ENCODE data around the gene TXNL1.

TXNL1 gene

DNA sequence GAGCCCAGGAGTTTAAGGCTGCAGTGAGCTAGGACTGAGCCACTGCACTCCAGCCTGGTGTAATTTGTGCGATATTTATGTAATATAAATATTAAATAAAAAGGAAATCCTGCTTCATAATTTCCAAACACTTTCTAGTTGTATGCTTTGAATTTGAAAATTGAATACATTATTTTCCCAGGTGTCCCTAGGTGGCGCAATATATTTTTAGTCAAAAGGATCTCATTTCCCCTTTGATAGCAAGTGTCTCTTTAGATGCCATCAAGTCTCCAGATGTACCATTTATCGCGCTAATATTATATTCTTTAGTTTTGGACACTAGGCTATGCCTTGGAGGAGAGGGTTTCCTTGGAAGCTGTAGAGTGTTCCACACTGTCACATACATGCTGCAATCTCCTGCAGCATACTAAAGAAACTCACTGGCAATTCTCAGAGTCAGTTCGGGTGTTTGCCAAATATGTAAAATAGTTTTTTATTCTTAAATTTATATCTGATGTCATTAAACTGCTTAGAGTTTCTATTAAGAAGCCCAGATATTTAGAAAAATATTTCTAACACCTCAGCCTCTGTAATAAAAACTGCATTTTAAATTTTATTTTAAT, 7.1 kb upstream of the TXNL1 start:
- H3K9ac ChIP-seq (ENCODE audit: low read length in 2 of 2), result no peak overlapping the region
- H3K27ac ChIP-seq (ENCODE audit: low read length), result no peak overlapping the region
- H3K4me1 ChIP-seq (ENCODE audit: control insufficient read depth, insufficient read depth, low read length), result peaks cover 3% of the 10 kb centered on the region
- H3K9me3 ChIP-seq (ENCODE audit: control insufficient read depth in 2 of 2, low read length in 2 of 2), result no peaks in the 10 kb centered on the region
- no peaks in the 10 kb centered on the region for H3K27me3 ChIP-seq (ENCODE audit: control insufficient read depth in 1 of 2, insufficient read depth in 2 of 2, low read length in 2 of 2)
- H3K4me3 ChIP-seq (ENCODE audit: low read length in 2 of 2), result no peak overlapping the region
- no peaks in the 10 kb centered on the region for H3K36me3 ChIP-seq (ENCODE audit: control insufficient read depth in 2 of 2, insufficient read depth in 2 of 2, low read length in 2 of 2)

DNA sequence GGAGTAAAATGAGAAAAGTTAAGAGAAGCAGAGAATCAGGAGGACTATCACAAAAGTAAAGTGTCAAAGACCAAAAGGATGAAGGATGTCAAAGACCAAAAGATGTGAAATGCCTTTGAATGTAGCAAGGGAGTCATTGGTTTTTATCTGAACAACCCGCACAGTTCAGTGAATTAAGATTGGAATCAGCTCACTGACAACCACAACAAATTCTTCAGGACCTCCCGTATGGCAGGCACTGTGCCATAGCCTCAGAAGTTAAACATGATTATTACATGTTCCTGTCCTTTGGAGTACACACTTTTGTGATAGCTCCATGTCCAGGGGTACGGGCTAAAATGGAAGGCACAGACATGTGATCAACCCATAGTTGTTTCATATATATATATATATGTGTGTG, 5.0 kb upstream of the TXNL1 start:
- Histone ChIP-seq H3K4me3 (ENCODE audit: low read length in 2 of 2) (no peak overlapping the region), H3K4me1 (ENCODE audit: control insufficient read depth, insufficient read depth, low read length) (peaks cover 10% of the 10 kb centered on the region), H3K9ac (ENCODE audit: low read length in 2 of 2) (no peak overlapping the region), H3K27me3 (ENCODE audit: control insufficient read depth in 1 of 2, insufficient read depth in 2 of 2, low read length in 2 of 2) (no peaks in the 10 kb centered on the region), H3K27ac (ENCODE audit: low read length) (no peak overlapping the region), H3K36me3 (ENCODE audit: control insufficient read depth in 2 of 2, insufficient read depth in 2 of 2, low read length in 2 of 2) (no peaks in the 10 kb centered on the region), H3K9me3 (ENCODE audit: control insufficient read depth in 2 of 2, low read length in 2 of 2) (no peaks in the 10 kb centered on the region)

DNA sequence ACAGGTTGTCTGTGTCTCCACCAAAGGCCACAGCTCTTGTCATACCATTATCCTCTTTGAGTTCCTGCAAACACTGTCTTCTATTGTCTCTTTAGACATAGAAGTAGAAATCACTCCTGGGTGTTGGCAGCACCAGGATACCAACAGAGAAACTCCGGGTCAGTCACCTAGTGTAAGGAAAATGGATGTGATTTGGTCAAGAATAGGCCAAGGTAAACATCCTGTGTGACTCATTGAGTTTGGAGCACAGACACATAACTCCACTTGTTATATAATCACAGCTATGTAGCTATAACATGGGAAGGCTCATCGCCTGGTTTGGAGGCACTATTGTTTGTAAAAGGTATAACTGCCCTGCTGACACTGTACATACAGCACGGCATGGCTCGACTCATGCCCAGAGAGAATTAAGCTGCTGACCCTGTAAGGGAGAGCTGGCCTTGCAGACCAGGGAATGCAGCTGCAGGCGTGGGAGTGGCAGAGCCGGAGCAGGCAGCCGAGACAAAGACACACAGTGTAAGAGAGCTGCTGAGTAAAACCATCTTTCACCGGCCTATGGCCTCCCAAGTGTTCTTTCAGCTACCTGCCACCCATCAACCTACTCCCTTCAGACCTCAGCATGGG, 3.4 kb upstream of the TXNL1 start:
- no peaks in the 10 kb centered on the region for H3K27me3 ChIP-seq (ENCODE audit: control insufficient read depth in 1 of 2, insufficient read depth in 2 of 2, low read length in 2 of 2)
- peaks cover 17% of the 10 kb centered on the region for H3K4me1 ChIP-seq (ENCODE audit: control insufficient read depth, insufficient read depth, low read length)

GRCh38 chr18:56639571-56639970, 1.2 kb upstream of the TXNL1 start:
- Histone ChIP-seq H3K9ac (ENCODE audit: low read length in 2 of 2) (no peak overlapping the region), H3K4me3 (ENCODE audit: low read length in 2 of 2) (peak overlapping the region in 1 of 2 donors; percentile 89), H3K4me1 (ENCODE audit: control insufficient read depth, insufficient read depth, low read length) (peaks cover 14% of the 10 kb centered on the region), H3K36me3 (ENCODE audit: control insufficient read depth in 2 of 2, insufficient read depth in 2 of 2, low read length in 2 of 2) (peaks cover 3% of the 10 kb centered on the region in 2 donors), H3K27ac (ENCODE audit: low read length) (peak overlapping the region; percentile 84), H3K9me3 (ENCODE audit: control insufficient read depth in 2 of 2, low read length in 2 of 2) (no peaks in the 10 kb centered on the region), H3K27me3 (ENCODE audit: control insufficient read depth in 1 of 2, insufficient read depth in 2 of 2, low read length in 2 of 2) (no peaks in the 10 kb centered on the region)

More for the DNA sequence above, 3.4 kb upstream of the TXNL1 start:
- Histone ChIP-seq H3K36me3 (ENCODE audit: control insufficient read depth in 2 of 2, insufficient read depth in 2 of 2, low read length in 2 of 2) (no peaks in the 10 kb centered on the region), H3K27ac (ENCODE audit: low read length) (no peak overlapping the region), H3K9ac (ENCODE audit: low read length in 2 of 2) (no peak overlapping the region), H3K4me3 (ENCODE audit: low read length in 2 of 2) (no peak overlapping the region), H3K9me3 (ENCODE audit: control insufficient read depth in 2 of 2, low read length in 2 of 2) (no peaks in the 10 kb centered on the region)

- H3K9me3 ChIP-seq (ENCODE audit: control insufficient read depth in 2 of 2, low read length in 2 of 2), result no peaks in the 10 kb centered on the region
- no peaks in the 10 kb centered on the region for H3K27me3 ChIP-seq (ENCODE audit: control insufficient read depth in 1 of 2, insufficient read depth in 2 of 2, low read length in 2 of 2)
- H3K36me3 ChIP-seq (ENCODE audit: control insufficient read depth in 2 of 2, insufficient read depth in 2 of 2, low read length in 2 of 2), result peaks cover 3% of the 10 kb centered on the region in 2 donors
- H3K4me3 ChIP-seq (ENCODE audit: low read length in 2 of 2), result peak overlapping the region; percentile 89 to 96
- H3K4me1 ChIP-seq (ENCODE audit: control insufficient read depth, insufficient read depth, low read length), result peaks cover 14% of the 10 kb centered on the region
- peak overlapping the region; percentile 84 for H3K27ac ChIP-seq (ENCODE audit: low read length)
- H3K9ac ChIP-seq (ENCODE audit: low read length in 2 of 2), result peak overlapping the region; percentile 89 to 96
Measured at GRCh38 chr18:56639104-56639381, 651 bp upstream of the TXNL1 start.

GRCh38 chr18:56637711-56638231, 621 bp downstream of the TXNL1 start:
- Histone ChIP-seq H3K36me3 (ENCODE audit: control insufficient read depth in 2 of 2, insufficient read depth in 2 of 2, low read length in 2 of 2) (peaks cover 3% of the 10 kb centered on the region in 2 donors), H3K27me3 (ENCODE audit: control insufficient read depth in 1 of 2, insufficient read depth in 2 of 2, low read length in 2 of 2) (no peaks in the 10 kb centered on the region), H3K4me3 (ENCODE audit: low read length in 2 of 2) (peak overlapping the region; percentile 94 to 96), H3K9ac (ENCODE audit: low read length in 2 of 2) (peak overlapping the region; percentile 98 to 99), H3K9me3 (ENCODE audit: control insufficient read depth in 2 of 2, low read length in 2 of 2) (no peaks in the 10 kb centered on the region), H3K27ac (ENCODE audit: low read length) (peak overlapping the region; percentile 93), H3K4me1 (ENCODE audit: control insufficient read depth, insufficient read depth, low read length) (peaks cover 14% of the 10 kb centered on the region)

- Histone ChIP-seq H3K27ac (ENCODE audit: low read length) (no peak overlapping the region), H3K9me3 (ENCODE audit: control insufficient read depth in 2 of 2, low read length in 2 of 2) (no peaks in the 10 kb centered on the region), H3K4me3 (ENCODE audit: low read length in 2 of 2) (peak overlapping the region; percentile 94 to 96), H3K27me3 (ENCODE audit: control insufficient read depth in 1 of 2, insufficient read depth in 2 of 2, low read length in 2 of 2) (no peaks in the 10 kb centered on the region), H3K4me1 (ENCODE audit: control insufficient read depth, insufficient read depth, low read length) (peaks cover 14% of the 10 kb centered on the region), H3K36me3 (ENCODE audit: control insufficient read depth in 2 of 2, insufficient read depth in 2 of 2, low read length in 2 of 2) (peaks cover 3% of the 10 kb centered on the region in 2 donors), H3K9ac (ENCODE audit: low read length in 2 of 2) (peak overlapping the region; percentile 98 to 99)
Measured at GRCh38 chr18:56637176-56637575, 1.2 kb downstream of the TXNL1 start.

DNA sequence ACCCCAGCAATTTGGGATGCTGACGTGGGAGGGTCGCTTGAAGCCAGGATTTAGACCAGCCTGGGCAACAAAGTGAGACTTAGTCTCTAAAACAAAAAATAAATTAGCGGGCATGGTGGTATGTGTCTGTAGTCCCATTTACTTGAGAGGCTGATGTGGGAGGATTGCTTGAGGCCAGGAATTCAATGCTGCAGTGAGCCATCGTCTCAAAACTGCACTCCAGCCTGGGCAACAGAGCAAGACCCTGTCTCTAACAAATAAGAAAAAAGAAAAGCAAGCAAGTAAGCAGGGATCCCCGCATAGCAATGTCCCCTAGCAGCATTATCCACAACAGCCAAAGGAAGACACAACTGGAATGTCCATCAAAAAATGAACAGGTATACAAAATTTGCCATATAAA, 3.4 kb downstream of the TXNL1 start:
- Histone ChIP-seq H3K27ac (ENCODE audit: low read length) (no peak overlapping the region), H3K4me1 (ENCODE audit: control insufficient read depth, insufficient read depth, low read length) (peaks cover 17% of the 10 kb centered on the region), H3K36me3 (ENCODE audit: control insufficient read depth in 2 of 2, insufficient read depth in 2 of 2, low read length in 2 of 2) (peaks cover 3% of the 10 kb centered on the region in 2 donors), H3K4me3 (ENCODE audit: low read length in 2 of 2) (no peak overlapping the region), H3K27me3 (ENCODE audit: control insufficient read depth in 1 of 2, insufficient read depth in 2 of 2, low read length in 2 of 2) (no peaks in the 10 kb centered on the region), H3K9me3 (ENCODE audit: control insufficient read depth in 2 of 2, low read length in 2 of 2) (no peaks in the 10 kb centered on the region), H3K9ac (ENCODE audit: low read length in 2 of 2) (no peak overlapping the region)

DNA sequence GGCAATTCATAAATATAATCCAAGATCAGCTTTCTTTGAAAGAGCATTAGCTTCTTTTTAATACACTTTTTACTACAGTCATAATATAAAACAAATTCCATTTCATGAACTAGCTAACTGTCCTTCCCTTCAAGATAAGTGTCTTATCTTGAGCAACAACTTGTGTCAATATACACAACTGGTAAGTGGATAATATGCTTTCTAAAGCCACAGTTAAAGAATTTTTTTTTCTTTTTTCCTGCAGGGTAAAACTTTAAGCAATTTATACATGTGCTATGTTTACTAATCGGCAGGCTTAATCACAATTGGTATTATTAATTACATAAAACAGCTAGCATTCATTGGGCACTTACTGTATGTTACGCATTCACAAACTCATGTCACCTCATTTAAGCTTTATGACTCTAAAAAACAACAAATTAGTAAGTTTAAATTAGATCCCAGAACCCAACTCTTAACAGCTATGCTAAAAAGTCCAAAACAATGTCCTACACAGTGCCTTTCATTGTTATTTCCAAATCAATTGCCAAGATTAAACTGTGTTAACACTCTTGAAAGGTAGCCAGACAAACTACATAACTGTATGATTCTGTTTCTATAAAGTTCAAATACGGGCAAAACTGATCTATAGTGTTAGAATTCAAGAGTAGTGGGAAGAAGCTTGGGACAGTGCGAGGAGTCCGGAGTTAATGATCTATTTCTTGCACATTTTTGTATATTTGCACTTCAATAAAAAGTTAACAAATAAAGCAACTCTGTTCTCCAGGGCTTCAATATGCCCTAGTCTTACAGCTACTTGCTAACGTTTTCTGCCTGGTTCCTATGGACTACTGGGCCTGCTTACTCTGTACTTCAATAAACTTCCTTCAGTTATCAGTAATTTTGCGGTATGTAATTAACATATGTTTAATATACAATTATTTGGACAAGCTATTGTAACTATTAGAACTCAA, 6.0 kb downstream of the TXNL1 start:
- Histone ChIP-seq H3K27me3 (ENCODE audit: control insufficient read depth in 1 of 2, insufficient read depth in 2 of 2, low read length in 2 of 2) (no peaks in the 10 kb centered on the region), H3K27ac (ENCODE audit: low read length) (no peak overlapping the region), H3K9ac (ENCODE audit: low read length in 2 of 2) (no peak overlapping the region), H3K9me3 (ENCODE audit: control insufficient read depth in 2 of 2, low read length in 2 of 2) (no peaks in the 10 kb centered on the region), H3K36me3 (ENCODE audit: control insufficient read depth in 2 of 2, insufficient read depth in 2 of 2, low read length in 2 of 2) (peaks cover 3% of the 10 kb centered on the region in 2 donors), H3K4me3 (ENCODE audit: low read length in 2 of 2) (no peak overlapping the region), H3K4me1 (ENCODE audit: control insufficient read depth, insufficient read depth, low read length) (peaks cover 8% of the 10 kb centered on the region)

DNA sequence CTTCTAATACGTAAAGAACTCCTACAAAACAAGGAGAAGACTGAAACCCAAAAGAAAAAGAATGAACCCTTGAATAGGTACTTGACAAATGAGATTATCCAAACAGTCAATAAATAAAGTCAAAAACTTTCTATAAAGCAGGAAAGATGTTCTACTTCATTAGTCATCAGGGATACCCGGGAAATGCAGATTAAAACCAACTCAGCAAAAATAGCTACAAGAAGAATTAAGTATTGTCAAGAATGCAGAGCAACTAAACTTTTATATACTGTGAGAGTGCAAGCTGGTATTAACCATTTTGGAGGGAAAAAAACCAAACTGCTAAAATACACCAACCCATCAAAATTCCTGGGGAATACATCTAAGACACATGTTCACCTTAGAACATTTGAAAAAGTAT, 10.4 kb downstream of the TXNL1 start:
- Histone ChIP-seq H3K4me1 (ENCODE audit: control insufficient read depth, insufficient read depth, low read length) (peaks cover 3% of the 10 kb centered on the region), H3K4me3 (ENCODE audit: low read length in 2 of 2) (no peak overlapping the region), H3K9ac (ENCODE audit: low read length in 2 of 2) (no peak overlapping the region), H3K27me3 (ENCODE audit: control insufficient read depth in 1 of 2, insufficient read depth in 2 of 2, low read length in 2 of 2) (no peaks in the 10 kb centered on the region), H3K36me3 (ENCODE audit: control insufficient read depth in 2 of 2, insufficient read depth in 2 of 2, low read length in 2 of 2) (peaks cover 0 to 4% of the 10 kb centered on the region in 2 donors), H3K9me3 (ENCODE audit: control insufficient read depth in 2 of 2, low read length in 2 of 2) (no peaks in the 10 kb centered on the region), H3K27ac (ENCODE audit: low read length) (no peak overlapping the region)
